Activated CD4-positive, alpha-beta T cell treated with anti-CD3 and anti-CD28 coated beads, Interleukin-2, amount 50 U/mL, for 1 hour (primary cell): ENCODE results near the gene KLHDC7B.

Experiments
- DNase-seq: peaks from one replicate; pipeline ENCODE4 v3.0.0-alpha.2; 2020

The KLHDC7B gene

DNA sequence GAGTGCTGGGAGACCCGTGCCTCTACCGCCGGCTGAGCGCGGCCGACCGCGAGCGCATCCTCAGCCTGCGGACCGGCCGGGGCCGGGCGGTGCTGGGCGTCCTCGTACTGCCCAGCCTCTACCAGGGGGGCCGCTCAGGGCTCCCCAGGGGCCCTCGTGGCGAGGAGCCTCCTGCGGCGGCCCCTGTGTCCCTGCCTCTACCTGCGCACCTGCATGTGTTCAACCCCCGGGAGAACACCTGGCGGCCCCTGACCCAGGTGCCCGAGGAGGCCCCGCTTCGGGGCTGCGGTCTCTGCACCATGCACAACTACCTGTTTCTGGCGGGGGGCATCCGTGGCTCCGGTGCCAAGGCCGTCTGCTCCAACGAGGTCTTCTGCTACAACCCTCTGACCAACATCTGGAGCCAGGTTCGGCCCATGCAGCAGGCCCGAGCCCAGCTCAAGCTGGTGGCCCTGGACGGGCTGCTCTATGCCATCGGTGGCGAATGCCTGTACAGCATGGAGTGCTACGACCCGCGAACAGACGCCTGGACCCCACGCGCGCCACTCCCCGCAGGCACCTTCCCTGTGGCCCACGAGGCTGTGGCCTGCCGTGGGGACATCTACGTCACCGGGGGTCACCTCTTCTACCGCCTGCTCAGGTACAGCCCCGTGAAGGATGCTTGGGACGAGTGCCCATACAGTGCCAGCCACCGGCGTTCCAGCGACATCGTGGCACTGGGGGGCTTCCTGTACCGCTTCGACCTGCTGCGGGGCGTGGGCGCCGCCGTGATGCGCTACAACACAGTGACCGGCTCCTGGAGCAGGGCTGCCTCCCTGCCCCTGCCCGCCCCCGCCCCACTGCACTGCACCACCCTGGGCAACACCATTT, 3.5 kb downstream of the KLHDC7B start:
- no peak for DNase-seq

DNA sequence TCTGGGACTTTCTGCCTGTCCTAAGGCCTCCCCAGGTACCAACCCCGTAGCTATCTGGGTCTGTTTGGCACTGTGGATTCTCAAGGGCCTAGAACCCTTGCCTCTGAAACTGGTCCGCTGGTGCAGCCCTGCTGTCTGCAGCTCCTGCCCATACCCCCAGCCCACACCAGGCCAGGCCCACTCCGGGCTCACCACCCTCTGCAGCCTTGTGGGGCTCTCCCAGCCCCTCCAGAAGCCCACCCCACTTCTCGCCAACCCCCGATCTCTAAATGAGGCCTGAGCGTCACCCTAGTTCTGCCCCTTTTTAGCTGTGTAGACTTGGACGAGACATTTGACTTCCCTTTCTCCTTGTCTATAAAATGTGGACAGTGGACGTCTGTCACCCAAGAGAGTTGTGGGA, 4.7 kb downstream of the KLHDC7B start:
- no peak for DNase-seq

DNA sequence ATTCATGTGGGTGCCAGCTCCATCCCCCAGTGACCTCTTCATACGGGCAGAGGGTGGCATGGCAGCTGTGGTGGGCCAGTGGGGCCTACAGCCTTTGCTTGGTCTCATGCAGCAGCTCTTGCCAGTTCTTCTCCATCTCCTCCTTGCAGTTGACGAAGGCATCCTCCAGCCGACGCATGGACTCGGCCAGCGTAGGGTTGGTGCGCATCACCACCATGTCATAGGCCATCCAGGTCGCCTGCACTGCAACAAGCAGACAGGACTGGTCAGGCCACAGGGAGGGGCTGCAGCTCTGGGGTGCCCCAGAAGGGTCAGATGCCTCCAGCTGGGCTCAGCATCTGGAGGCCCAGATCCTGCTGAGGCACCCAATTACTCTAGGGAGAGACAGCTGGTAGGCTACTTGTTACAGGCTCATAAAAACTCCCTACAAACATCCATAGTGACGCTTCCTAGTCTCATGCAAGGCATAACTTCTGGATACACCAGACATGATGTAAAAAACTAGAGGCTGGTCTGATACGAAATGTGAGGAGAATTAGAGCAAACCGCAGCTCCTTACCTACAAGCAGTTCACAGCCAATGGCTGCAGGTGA, 5.6 kb downstream of the KLHDC7B start:
- no peak for DNase-seq

DNA sequence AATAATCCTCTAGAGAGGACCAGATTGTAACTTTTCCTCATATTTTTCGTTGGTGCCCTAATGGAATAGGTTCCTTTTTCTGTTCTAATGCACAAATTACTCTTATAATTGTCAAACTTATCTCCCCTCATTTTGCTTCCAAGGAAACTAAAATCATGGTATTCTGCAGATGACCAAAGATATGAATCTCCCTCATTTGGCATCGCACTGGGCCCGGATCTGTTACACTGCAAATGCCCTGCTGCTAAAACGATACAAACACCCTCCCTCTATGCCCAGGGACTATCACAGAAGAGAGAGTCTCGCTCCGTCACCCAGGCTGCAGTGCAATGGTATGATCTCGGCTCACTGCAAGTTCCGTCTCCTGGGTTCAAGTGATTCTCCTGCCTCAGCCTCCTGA, 7.6 kb downstream of the KLHDC7B start:
- DNase-seq = no peak

DNA sequence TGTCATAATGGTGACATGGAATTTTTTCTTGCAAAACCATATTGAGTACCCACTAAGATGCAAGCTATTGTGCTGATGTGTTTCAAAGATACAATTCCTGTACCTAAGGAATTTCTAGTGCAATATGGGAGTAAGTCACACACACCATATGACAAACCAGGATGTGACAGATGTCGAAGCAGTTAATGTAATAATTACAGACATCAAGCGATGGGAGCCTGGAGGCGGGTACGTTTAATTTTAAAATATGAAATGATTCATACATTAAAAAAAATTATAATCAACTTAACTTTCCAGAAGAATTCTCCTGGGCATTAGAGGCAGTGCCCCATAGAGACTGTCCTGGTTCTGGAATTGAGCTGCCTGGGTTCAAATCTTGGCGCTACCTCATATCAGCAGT, 11.0 kb downstream of the KLHDC7B start:
- no peak for DNase-seq

DNA sequence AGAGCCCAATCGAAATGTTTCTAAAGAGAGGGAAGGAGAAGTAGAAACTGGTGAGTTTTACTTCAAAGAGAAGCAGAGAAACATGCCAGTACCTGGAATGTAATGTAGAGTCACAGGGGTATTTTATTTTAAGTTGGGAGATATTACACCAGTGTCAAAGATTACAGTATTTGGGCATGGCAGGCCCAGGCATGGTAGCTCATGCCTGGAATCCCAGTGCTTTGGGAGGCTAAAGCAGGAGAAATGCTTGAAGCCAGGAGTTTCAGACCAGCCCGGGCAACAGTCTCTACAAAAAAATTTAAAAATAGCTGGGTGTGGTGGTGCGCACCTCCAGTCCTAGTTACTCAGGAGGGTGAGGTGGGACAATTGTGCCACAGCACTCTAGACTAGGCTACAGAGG, 14.3 kb downstream of the KLHDC7B start:
- DNase-seq = no peak

DNA sequence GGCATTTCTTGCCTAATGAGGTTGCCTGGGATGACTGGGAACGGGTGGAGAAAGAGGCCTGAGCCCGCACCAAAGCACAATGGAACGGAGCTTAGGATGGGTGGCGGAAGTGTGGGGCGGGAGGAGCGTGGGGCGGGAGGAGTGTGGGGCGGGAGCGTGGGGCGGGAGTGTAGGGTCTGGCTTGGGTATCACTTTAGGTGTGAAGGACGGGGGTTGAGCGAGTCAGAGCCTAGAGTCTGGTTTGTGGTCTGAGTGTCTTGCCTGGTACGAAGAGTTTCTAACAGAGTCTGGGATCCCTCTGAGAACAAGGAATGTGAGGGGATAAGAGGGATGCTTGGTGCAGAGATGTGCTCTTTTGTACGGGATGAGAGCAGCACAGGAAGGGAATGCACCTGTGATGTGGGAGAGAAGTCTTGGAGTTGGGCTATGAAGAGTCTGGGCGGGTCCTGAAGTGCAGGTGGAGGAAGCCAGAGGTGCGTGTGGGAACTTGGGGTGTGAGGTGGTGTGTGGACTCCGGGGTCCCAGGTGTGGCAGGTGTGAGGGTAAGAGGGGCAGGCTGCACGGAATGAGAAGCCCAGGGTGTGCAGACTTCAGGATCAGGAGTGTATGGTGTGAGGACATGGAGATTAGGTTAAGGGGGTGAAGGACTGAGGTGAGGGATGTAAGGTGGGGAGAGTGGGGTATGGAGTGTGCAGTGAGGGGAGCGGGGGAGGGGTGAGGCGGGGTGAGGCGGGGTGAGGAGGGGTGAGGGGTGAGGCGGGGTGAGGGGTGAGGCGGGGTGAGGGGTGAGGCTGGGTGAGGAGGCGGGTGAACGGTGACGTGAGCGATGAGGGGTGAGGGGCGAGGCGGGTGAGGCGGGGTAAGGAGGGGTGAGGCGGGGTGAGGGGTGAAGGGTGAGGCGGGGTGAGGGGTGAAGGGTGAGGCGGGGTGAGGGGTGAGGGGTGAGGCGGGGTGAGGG, 16.0 kb downstream of the KLHDC7B start:
- no peak for DNase-seq

DNA sequence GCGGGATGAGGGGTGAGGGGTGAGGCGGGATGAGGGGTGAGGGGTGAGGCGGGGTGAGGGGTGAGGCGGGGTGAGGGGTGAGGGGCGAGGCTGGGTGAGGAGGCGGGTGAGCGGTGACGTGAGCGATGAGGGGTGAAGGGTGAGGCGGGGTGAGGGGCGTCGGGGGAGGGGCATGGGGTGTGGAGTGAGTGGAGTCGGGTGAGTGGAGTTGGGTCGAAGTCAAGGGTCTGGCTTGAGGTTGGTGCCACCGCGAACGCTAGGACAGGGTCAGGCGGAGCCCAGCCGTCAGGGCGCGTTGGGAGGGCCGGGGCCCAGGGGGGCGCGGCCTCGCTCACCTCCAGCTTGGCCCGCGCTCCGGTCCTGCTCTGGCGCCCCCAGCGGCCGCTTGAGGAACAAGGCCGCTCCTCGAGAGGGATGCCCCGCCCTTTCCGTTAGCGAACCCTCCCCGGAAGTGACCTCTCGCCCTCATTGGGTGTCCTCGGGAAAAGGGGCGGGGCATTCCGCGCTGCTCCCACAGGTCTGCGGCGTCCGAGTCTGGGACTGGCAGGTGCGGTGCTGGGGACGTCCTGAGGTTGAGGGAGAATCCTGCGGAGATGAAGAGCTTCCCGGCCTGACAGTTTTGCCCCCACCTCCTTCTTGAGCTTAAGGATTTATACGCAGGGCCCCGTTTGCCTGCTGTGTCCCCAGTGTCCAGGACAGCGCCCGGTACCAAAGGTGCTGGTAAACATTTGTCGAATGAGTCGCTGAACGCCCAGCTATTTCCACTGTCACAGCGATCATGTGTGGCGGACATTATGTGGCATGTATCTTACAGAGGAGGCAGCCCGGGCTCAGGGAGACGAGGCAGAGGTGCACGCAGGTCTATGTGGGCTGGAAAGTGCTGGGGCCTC, 17.1 kb downstream of the KLHDC7B start, which contains the start of gene SYCE3:
TSS of gene SYCE3 (minus strand) at position 397 of the 890 bp plus-strand sequence. CDS start 6,514 bp downstream, outside the sequence.
- peak; percentile 97 for DNase-seq

DNA sequence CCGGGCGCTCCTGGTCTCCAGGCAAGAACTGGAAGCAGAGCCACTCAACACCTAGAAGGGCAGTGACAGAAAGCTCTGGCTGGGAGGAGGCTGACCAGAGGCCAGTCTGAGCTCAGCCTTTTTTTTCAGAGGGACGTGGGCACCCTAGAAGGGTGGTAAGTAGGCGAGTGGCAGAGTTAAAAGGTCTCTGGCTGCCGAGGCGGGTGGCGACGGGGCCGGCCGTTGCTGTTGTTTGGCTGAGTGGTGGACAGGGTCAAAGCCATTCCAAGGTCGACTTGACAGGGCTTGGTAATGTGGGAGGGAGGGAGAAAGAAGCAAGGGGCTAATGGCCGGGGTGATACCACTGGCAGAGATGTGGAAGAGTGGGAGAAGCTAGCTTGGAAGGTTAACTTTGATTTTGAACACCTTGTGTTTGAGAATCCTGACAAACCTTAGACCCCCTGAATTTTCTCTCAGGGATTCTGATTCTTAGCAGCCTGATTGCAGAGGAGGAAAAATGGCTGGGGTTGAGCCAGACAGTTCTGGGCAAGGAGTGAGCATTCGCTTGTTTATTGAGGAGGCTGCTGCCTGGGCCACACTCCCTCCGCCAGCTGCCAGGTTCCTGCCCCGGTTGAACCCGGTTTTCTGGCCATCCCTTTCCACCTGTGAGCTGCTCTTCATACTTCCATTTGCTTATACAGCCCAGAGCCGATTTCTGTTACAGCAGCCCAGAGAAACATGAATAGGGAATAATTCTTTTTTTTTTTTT, 17.9 kb downstream of the KLHDC7B start:
- no peak for DNase-seq

DNA sequence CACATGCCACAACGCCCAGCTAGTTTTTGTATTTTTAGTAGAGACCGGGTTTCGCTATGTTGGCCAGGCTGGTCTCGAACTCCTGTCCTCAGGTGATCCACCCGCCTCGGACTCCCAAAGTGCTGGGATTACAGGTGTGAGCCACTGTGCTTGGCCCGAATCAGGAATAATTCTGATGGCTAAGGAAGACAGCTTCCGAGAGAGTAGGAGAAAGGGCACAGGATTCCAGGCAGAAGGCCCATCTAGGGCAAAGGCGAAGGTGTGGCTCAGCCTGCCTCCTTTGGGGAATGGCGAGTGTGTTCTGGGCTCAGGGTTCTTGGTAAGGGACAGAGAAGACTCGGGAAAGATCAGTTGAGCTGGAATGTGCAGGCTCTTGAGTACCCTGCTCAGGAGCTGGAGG, 18.6 kb downstream of the KLHDC7B start:
- no peak for DNase-seq

DNA sequence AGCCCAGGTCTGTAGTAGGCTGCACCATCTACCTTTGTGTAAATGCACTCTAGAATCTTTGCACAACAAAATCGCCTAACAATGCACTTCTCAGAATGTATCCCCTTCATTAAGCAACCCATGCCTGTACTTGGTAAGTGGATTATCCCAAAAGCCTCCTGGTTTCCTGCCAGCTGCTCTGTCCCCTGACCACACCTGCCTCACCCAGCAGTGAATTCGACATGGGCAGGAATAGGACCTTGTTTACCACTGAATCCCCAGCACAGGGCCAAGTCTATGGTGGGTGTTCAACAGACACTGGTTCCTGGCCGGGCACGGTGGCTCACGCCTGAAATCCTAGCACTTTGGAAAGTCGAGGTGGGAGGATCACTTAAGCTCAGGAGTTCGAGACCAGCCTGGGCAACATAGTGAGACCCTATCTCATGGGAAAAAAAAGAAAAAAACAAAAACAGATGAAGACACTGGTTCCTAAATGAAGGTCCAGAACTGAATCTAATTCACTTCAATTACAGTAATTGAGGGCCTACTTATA, 22.1 kb downstream of the KLHDC7B start:
- DNase-seq = no peak

DNA sequence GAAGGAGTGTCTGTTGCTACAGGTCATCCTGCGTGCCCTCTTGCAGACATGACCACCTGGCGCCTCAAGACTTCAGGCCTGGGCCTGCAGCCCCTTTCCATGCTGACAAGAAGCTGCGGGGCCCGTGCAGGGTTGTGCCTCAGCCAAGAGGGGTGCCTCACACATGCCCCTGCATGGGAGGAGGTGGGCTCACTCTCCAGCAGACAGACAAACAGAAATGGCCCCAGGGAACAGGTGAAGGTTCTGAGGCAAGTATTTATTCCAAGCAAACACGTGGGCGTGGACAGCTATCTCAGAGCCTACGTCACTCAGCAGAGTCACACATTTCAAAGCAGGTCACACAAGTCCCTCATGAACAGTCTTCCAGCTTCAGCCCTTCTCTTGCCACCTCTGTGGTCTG, 22.9 kb downstream of the KLHDC7B start:
- no peak for DNase-seq

DNA sequence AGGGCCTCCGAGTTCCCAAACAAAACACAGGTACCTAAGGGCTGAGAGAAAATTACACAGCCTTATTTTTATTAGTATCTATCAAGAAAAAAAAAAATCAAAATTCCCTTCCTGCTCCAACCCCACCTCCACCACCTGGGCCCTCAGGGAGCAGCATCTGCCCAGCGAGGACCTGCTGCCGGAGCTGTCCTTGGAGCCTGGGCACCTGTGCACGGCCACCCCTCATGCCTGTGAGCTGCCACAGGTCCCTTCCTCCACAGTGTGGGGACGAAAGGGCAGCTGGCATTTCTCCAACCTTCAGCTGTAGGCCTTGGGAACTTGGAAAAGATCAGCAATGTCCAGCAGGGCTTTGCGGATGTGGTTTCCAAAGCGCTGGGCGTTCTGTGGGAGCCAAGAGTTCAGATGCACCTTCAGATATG, 23.4 kb downstream of the KLHDC7B start:
- no peak for DNase-seq

DNA sequence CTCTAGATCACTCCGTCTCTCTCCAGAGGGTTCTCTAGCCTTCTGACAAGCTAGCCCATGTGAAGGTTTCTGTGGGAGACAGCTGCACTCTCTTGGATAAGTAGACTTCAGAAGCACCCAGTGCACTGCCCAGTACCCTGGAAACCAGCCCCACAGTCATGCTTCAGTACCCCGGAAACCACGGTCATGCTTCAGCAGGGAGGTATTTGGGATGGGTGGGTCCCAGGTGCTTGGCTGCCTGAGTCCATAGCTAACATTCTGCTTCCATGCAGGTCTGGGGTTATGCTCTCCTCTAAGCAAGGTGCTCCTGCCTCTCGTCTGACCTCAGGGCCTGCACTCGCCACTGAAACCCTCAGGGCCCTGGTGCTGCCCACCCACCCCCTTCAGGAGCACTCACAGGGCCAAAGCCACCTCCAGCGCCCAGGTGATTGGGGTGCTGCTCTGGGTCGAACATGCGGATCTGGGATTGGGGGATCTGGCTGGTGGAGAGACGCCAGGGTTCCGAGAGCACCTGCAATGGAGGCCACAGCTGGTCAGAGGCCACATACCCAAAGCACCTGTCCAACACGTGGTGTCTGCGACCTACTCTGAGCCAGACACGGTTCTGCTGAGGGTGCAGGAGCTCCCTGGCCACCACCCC, 24.3 kb downstream of the KLHDC7B start:
- no peak for DNase-seq

DNA sequence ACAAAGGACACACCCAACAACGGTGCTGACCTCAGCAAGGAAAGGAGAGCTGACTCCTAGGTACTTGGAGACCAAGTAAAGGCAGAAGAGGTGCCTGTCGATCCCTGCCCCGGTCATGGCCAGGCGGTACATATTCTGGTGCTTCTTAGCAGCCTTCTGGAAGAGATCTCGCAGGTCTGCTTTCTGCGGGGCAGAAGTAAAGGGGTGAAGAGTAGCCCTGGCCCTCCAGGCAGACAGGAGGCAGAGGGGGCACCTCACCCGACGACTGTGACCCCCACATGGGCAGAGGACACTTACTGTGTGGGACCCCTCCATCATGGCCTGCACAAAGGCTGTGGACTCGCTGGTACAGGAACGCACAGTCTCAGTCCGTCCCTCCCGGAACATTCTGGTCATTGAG, 25.2 kb downstream of the KLHDC7B start:
- DNase-seq = no peak

DNA sequence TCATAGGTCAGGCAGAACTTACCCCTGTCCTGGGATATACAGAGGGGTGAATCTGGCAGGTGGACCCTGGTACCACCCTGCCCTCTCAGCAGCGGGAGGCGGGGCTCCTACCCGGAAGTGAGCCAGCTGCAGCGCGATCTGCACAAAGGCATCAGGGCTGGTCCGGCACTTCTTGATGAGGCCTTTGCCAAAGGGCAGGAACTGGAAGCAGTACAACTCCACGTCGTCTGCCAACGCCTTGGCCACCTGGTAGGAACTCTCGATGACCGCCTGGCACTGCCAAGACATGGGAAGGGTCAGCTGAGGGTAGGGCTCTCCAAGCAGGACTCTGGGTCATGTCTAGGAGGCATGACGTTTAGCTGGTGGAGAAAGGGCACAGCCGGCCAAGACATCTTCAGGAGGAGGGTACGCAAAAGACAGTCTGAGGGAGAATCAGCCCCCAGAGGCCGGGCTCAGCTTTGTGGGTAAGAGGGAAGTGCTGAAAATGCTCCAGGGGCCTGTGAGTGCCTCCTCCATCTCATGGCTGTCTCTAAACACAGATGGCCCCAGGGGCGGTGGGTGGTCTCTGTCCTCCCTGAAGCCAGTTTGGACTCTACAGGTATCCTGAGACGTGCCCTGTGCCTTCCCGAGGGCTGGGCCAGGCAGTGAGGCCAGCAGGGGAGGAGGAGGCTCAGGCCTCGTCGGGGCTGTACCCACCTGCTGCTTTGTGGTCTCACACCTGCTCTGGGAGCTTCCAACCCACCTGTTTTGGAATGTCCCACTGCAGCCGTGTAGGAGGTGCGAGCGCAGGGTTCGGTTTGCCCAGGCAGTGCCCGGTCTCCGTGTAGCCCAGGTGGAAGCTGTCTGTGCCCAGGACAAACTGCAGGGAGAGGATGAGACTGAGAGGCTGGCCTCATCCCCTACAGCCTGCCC, 25.8 kb downstream of the KLHDC7B start:
- DNase-seq = no peak

DNA sequence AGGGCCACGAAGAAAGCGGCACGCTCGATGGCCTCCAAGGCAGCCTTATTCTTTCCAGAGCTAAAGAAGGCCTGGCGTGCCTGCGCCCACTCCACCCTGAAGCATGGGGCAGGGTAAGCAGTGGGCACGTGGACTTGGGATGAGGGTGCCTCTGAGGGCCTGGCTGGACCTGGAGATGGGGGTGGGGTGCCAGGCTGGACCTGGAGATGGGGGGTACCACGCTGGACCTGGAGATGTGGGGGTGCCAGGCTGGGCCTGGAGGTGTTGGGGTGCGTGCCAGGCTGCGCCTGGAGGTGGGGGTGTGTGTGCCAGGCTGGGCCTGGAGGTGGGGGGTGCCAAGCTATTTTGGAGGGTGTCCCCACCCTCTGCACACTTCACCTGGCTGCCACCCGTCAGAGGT, 27.3 kb downstream of the KLHDC7B start:
- no peak for DNase-seq

DNA sequence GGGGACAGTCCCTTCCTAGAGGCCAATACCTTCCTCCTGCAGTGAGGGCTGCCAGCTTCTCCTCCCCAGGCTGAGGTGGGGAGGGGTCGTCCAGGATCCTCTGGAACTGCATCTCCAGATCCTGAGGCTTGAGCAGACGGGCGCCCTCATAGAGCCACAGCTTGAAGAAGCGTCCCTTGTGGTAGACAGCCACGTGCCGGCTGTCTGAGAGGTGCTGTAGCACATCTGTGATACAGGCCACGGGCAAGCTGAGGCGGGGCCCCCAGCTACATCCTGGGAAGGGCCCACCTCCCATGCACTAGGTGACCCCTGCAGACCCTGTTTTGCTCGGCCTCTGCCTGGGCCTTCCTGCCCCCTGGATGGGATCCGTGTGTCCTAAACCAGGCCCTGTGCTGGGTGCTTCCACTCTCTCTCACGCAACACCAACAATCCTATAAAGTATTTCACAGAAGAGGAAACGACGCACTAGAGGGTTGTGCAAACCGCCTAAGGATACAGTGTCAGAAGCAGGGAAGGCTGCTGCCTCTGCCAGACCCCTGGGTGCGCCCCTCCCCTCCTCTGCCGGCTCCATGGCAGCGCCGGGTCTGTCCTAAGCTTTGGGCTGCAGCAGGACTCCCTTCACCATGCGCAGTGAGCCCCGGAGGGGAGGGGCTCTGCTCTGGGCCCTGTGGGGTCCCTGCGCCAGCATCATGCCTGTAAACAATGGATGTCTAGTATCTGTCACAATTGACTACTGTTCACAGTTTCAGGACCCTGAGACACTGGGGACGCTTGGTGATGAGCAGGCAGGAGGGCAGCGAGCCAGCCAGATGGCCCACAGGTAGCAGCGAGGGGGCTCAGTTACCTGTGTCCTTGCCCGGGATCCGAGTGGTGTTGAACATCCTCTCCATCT, 28.0 kb downstream of the KLHDC7B start:
- no peak for DNase-seq

DNA sequence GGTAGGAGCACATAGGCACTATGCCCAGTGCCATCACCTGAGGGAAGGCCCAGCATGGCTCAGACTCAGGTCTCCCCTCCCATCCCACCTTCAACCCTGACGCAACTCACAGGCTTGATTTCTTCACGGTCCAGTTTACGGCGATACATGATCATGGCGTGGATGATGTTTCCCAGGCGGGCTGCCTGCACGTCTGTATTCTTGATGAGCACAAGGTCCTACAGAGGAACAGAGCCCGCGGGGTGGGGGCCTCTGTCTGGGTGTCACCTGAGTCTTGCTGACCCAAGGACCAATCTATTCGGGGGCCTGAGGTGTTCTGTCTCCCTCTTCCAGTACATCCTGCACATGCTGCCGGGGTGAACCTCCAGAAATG, 28.7 kb downstream of the KLHDC7B start:
- DNase-seq = no peak
